ENCODE measurements around the gene PIBF1.

GRCh38 chr13:72960114-72960513 lies 178.2 kb downstream of the PIBF1 start:
- TF ChIP-seq CTCF (IDR thresholded peaks at IDR 0.05) (no peak), POLR2A (IDR thresholded peaks at IDR 0.05) (no peak)
